ENCODE results near the gene DYSF. TPM values are rescaled to one million over a fixed set of nuclear protein-coding genes. Genes with fewer than 3 reads are reported as not detected.

Gene DYSF
- total RNA-seq, 4 donors from 2014 or later = 2.6 to 20.7 (median 12.7) TPM

- no peak for DNase-seq
These were observed 236.0 kb downstream of the DYSF start for GRCh38 chr2:71689393-71689792.

GRCh38 chr2:71689968-71690834 lies 236.8 kb downstream of the DYSF start:
- H3K4me1 ChIP-seq = no peaks in the 10 kb centered on the region
- H3K27ac ChIP-seq = no peak overlapping the region
- no peaks in the 10 kb centered on the region for H3K9me3 ChIP-seq
- no peaks in the 10 kb centered on the region for H3K27me3 ChIP-seq
- no peak overlapping the region for H3K4me3 ChIP-seq
- no peaks in the 10 kb centered on the region for H3K36me3 ChIP-seq
- TF ChIP-seq POLR2A (IDR thresholded peaks at IDR 0.05) = no peak
- TF ChIP-seq CTCF (IDR thresholded peaks at IDR 0.05) = no peak
- DNase-seq = no peak
- intact Hi-C loops (cut with DNase I; ENCODE audit: low total_unique reads) = no loop called here

More at GRCh38 chr2:71689393-71689792, 236.0 kb downstream of the DYSF start:
- Histone ChIP-seq H3K4me1 (no peaks in the 10 kb centered on the region), H3K9me3 (no peaks in the 10 kb centered on the region), H3K4me3 (no peak overlapping the region), H3K27me3 (no peaks in the 10 kb centered on the region), H3K36me3 (no peaks in the 10 kb centered on the region), H3K27ac (no peak overlapping the region)
- TF ChIP-seq CTCF (IDR thresholded peaks at IDR 0.05) (no peak), POLR2A (IDR thresholded peaks at IDR 0.05) (no peak)
- intact Hi-C loops (cut with DNase I; ENCODE audit: low total_unique reads) = no loop called here

- DNase-seq = no peak
- intact Hi-C loops (cut with DNase I; ENCODE audit: low total_unique reads) = no loop called here
- Histone ChIP-seq H3K9me3 (no peaks in the 10 kb centered on the region), H3K27ac (no peak overlapping the region), H3K4me1 (no peaks in the 10 kb centered on the region), H3K4me3 (no peak overlapping the region), H3K27me3 (no peaks in the 10 kb centered on the region), H3K36me3 (no peaks in the 10 kb centered on the region)
- TF ChIP-seq CTCF (IDR thresholded peaks at IDR 0.05) = no peak
- TF ChIP-seq POLR2A (IDR thresholded peaks at IDR 0.05) = no peak
These were observed 237.6 kb downstream of the DYSF start for GRCh38 chr2:71690876-71691475.

GRCh38 chr2:71691747-71692441 lies 238.5 kb downstream of the DYSF start:
- H3K27ac ChIP-seq = no peak overlapping the region
- DNase-seq = no peak
- TF ChIP-seq POLR2A (IDR thresholded peaks at IDR 0.05) = no peak
- no peak for TF ChIP-seq CTCF (IDR thresholded peaks at IDR 0.05)
- H3K4me1 ChIP-seq = no peaks in the 10 kb centered on the region
- H3K4me3 ChIP-seq = no peak overlapping the region
- no peaks in the 10 kb centered on the region for H3K36me3 ChIP-seq
- intact Hi-C loops (cut with DNase I; ENCODE audit: low total_unique reads) = no loop called here
- H3K9me3 ChIP-seq = no peaks in the 10 kb centered on the region
- H3K27me3 ChIP-seq = no peaks in the 10 kb centered on the region
